T-helper 1 cell treated with Interleukin-12 subunit alpha and Interleukin-12 subunit beta and Interleukin-4 antibody, amounts not matched to agents 30 μg/mL and 1 μg/mL, for 36 hours (primary cell): ENCODE measurements around the gene SFTPB.
"Not testable (repeated sequence)": the region's sequence is repeated elsewhere in the genome, so short reads cannot be mapped to it uniquely, and the experiment has no call there.

Source experiments
- H3K27ac Mint-ChIP-seq: one replicate; pipeline ENCODE4 v1.8.0; 2021; ENCODE audit warnings: mild to moderate bottlenecking, mixed read lengths
- H3K27me3 Mint-ChIP-seq: one replicate; pipeline ENCODE4 v1.8.0; 2021; ENCODE audit warnings: low read depth, mixed read lengths
- H3K36me3 Mint-ChIP-seq: one replicate; pipeline ENCODE4 v1.8.0; 2021; ENCODE audit warnings: low read depth, mixed read lengths
- H3K4me1 Mint-ChIP-seq: one replicate; pipeline ENCODE4 v1.8.0; 2021; ENCODE audit warnings: low read depth, mixed read lengths
- H3K4me3 Mint-ChIP-seq: one replicate; pipeline ENCODE4 v1.8.0; 2021; ENCODE audit warnings: mild to moderate bottlenecking, moderate library complexity, mixed read lengths
- H3K9me3 Mint-ChIP-seq: one replicate; pipeline ENCODE4 v1.8.0; 2021; ENCODE audit warnings: mixed read lengths

The SFTPB gene

DNA sequence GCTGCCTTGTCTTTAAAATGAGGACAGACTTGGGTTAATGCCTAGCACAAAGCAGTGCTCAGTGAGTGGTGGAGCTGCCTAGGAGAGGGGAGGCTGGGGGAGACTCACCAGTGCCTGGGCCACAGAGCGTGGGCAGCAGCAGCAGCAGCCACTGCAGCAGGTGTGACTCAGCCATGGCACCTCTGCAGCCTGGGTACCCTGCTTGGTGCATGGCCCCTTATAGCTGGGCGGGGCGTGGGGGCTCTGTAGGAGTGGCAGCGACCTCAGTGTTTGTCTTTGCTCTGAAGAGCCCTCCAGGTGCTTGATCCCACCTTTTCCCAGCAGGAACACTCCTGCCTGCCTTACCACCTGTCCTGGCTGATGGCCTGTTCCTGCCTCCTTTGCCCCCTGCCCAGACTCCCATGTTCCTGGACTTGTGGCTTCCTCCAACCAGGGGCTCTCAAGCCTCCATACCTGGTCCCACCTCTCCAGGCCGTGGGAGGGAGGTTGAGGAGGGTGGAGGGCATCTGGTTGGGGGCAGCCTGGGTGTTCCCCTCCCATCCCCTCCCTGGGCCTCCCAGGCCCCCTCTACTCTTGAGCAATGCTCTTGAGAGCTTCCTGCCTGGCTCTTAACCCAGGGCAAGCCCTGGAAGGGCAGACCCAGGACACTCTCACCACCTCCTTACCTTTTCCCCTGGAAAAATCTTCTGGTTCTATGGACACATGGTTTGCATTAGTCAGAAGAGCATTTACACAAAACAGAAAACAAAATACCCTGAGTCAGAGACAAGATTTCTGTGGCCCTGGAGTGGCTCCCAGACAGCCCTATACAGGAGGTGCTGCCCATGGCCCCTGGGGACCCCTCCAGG is at the start of gene SFTPB:
Gene SFTPB, minus strand, starts transcription at position 191 of the 848 bp plus-strand sequence. Its CDS starts 16 bp downstream, at position 175.
- H3K9me3 Mint-ChIP-seq: no peaks in the 10 kb centered on the region
- peaks cover 2% of the 10 kb centered on the region for H3K27me3 Mint-ChIP-seq
- H3K4me1 Mint-ChIP-seq: no peaks in the 10 kb centered on the region
- no peak within 1 kb of the TSS for H3K4me3 Mint-ChIP-seq
- H3K36me3 Mint-ChIP-seq: peaks cover under 1% of the 10 kb centered on the region
- H3K27ac Mint-ChIP-seq: no peak within 1 kb of the TSS

GRCh38 chr2:85717308-85718008 is 49.5 kb upstream of the SFTPB start:
- H3K36me3 Mint-ChIP-seq: peaks cover 3% of the 10 kb centered on the region
- H3K27ac Mint-ChIP-seq: no peak overlapping the region

DNA sequence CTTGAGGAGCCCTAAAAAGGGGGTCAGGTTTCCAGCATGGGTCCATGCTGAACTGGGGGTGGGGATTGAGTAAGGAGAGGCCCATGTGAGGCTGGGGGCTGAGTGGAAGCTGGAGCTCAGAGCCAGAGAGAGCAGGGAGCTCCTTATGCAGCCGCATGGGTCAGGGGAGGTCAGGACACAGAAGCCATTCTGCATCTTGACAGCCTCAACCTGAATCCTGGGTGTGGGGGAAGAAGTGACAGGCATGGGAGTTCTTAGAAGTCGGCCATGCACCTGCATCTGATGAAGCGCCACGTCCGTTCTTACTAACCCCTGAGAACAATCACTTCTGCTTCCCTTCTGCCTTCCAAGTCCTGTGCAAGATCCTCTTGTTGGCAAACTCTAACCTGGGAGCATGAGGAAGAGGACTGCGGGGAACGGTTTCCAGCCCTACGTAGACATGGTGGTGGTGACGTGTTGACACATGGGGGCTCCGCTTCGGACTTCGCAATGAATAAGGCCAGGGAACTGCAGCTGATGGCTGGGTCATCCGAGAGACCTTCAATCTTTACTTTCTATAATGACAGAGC is 48.4 kb upstream of the SFTPB start:
- Mint-ChIP-seq H3K4me3 (no peak overlapping the region), H3K36me3 (peaks cover 3% of the 10 kb centered on the region), H3K4me1 (peaks cover 23% of the 10 kb centered on the region), H3K27me3 (peaks cover 3% of the 10 kb centered on the region), H3K9me3 (peaks cover 10% of the 10 kb centered on the region), H3K27ac (no peak overlapping the region)

More at GRCh38 chr2:85717308-85718008, 49.5 kb upstream of the SFTPB start:
- Mint-ChIP-seq H3K27me3 (peaks cover 3% of the 10 kb centered on the region), H3K9me3 (peaks cover 10% of the 10 kb centered on the region), H3K4me1 (peaks cover 21% of the 10 kb centered on the region), H3K4me3 (no peak overlapping the region)

DNA sequence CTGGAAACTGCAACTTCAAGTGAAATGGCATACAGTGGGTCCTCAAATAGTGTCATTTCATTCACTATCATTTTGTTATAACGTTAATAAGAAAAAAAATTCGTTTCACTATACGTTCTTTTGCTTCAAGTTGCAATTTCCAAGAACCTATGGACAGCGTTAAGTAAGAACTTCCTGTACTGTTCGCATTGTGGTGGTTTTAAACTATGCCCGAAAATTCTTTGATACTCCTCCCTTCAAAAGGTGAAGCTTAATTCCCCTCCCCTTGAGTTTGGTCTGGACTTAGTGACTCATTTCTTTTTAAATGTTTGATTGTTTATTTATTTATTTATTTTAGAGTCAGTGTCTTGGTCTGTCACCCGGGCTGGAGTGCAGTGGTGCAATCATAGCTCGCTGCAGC is 46.8 kb upstream of the SFTPB start:
- Mint-ChIP-seq H3K4me1 (peaks cover 34% of the 10 kb centered on the region), H3K27me3 (no peaks in the 10 kb centered on the region), H3K36me3 (no peaks in the 10 kb centered on the region), H3K9me3 (no peaks in the 10 kb centered on the region), H3K27ac (peak overlapping the region; percentile 83), H3K4me3 (no peak overlapping the region)

- not testable (repeated sequence) for H3K9me3 Mint-ChIP-seq, H3K4me3 Mint-ChIP-seq, H3K36me3 Mint-ChIP-seq, H3K27me3 Mint-ChIP-seq
- H3K4me1 Mint-ChIP-seq: peaks cover 38% of the 10 kb centered on the region
- peak overlapping the region; percentile 83 for H3K27ac Mint-ChIP-seq
Measured at GRCh38 chr2:85714421-85714820, 46.4 kb upstream of the SFTPB start.

DNA sequence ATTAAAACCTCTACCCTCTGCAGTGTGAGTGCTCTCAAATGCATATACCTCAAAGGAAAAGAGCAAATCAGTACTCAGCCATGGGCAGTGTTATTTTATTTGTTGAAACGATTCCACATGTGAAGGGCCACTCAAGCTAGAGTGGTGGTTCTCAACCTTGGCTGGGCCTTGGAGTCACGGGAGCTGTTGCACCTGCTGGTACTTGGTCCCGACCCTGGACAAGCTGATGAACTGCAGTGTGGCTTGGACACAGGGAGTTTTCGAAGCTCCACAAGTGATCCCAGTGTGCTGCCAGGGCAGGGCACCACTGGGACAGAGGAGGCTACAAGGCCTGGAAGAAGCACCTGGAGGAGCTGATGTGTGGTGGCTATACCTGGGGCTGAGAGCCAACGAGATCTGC is 45.8 kb upstream of the SFTPB start:
- peaks cover 42% of the 10 kb centered on the region for H3K4me1 Mint-ChIP-seq
- peak overlapping the region; percentile 83 for H3K27ac Mint-ChIP-seq
- H3K9me3 Mint-ChIP-seq: no peaks in the 10 kb centered on the region
- no peaks in the 10 kb centered on the region for H3K36me3 Mint-ChIP-seq
- no peak overlapping the region for H3K4me3 Mint-ChIP-seq
- peaks cover 2% of the 10 kb centered on the region for H3K27me3 Mint-ChIP-seq

DNA sequence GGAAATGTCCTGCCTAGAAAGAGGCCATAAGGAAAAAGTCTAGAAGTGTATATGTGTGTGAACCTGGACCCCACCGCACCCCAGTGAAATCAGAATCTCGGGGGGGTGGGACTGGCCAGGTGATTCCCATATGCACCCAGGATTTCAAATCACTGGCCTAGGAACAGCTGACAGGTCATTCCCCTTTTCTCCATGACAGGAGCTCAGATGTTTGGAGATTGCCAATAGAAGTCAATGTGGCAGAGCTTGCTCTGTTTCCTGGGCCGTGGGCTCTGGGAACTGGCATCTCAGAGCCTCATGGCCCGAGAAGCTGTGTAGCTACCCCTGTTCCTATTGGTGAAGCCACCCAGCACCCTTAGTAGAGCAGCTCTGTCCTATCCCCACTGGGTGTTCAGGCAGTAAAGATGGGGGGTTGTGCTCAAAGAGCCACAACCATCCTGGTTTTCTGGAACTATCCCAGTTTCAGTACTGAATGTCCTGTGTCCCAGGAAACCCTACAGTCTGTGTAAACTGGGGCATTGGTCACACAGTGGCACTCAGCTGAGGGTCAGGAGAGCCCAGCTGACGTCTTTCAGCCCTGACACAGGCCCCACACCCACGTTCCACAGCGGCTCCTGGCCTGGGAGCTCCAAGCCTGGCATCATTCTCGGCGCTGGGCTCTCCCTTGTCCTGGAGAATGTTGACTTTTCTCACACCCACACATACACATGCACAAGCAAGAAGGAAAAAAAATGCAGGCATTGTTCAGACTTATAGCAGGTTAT is 45.0 kb upstream of the SFTPB start:
- no peak overlapping the region for H3K4me3 Mint-ChIP-seq

GRCh38 chr2:85712336-85712735 is 44.3 kb upstream of the SFTPB start:
- peaks cover 51% of the 10 kb centered on the region for H3K4me1 Mint-ChIP-seq
- H3K36me3 Mint-ChIP-seq: no peaks in the 10 kb centered on the region
- H3K27ac Mint-ChIP-seq: no peak overlapping the region
- H3K4me3 Mint-ChIP-seq: no peak overlapping the region
- H3K27me3 Mint-ChIP-seq: peaks cover 2% of the 10 kb centered on the region
- H3K9me3 Mint-ChIP-seq: no peaks in the 10 kb centered on the region

More for the DNA sequence above, 45.0 kb upstream of the SFTPB start:
- Mint-ChIP-seq H3K27ac (peak overlapping the region; percentile 20), H3K4me1 (peaks cover 46% of the 10 kb centered on the region), H3K36me3 (no peaks in the 10 kb centered on the region), H3K9me3 (no peaks in the 10 kb centered on the region), H3K27me3 (peaks cover 2% of the 10 kb centered on the region)

DNA sequence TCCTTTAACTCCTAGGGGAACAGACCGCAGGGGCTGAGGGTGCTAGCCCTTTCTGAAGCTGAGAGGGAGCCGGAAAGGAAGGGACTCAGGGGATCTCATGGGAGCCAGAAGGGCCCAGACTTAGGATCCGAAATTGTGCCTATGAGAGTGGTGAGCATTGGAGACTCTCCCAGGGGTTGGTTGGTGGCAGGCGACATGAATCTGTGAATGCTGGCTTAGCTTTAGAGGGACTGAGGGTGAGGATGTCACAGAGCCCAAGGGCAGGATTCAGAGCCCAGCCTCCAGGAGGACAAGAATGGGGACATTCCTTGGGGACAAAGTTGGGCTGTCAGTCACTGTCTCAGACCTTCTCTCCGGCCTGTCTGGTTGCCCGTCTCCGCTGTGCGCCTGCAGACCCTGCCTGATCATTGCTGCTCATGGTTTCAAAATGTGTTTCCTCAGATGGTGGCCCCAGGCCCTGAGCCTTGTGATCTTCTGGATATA is 43.6 kb upstream of the SFTPB start:
- no peak overlapping the region for H3K27ac Mint-ChIP-seq
- H3K9me3 Mint-ChIP-seq: no peaks in the 10 kb centered on the region
- peaks cover 2% of the 10 kb centered on the region for H3K27me3 Mint-ChIP-seq
- no peaks in the 10 kb centered on the region for H3K36me3 Mint-ChIP-seq
- H3K4me1 Mint-ChIP-seq: peaks cover 58% of the 10 kb centered on the region
- H3K4me3 Mint-ChIP-seq: no peak overlapping the region

GRCh38 chr2:85710687-85711577 is 42.9 kb upstream of the SFTPB start:
- no peaks in the 10 kb centered on the region for H3K9me3 Mint-ChIP-seq
- peak overlapping the region; percentile 49 for H3K27ac Mint-ChIP-seq
- H3K4me1 Mint-ChIP-seq: peaks cover 60% of the 10 kb centered on the region

GRCh38 chr2:85709401-85709811 is 41.4 kb upstream of the SFTPB start:
- peaks cover 2% of the 10 kb centered on the region for H3K27me3 Mint-ChIP-seq

More at GRCh38 chr2:85710687-85711577, 42.9 kb upstream of the SFTPB start:
- Mint-ChIP-seq H3K36me3 (no peaks in the 10 kb centered on the region), H3K4me3 (no peak overlapping the region), H3K27me3 (peaks cover 2% of the 10 kb centered on the region)

DNA sequence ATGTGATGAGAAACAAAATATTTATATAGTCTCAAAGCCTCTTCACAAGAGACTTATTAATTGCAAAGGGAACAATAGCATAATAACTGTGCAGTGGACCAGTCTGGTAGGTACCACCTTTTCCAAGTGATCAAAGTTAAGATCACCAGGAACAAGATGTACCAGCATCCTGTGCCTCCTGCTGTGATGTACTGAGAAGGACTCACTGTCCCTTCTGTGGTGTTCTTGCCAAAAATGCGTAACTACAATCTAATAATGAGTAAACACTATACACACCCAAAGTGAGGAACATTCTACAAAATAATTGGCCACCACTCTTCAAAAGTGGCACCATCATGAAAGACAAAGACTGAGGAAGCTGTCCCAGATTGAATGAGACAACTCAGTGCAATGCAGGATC is 40.6 kb upstream of the SFTPB start:
- Mint-ChIP-seq H3K27ac (peak overlapping the region; percentile 52), H3K9me3 (no peaks in the 10 kb centered on the region), H3K27me3 (peaks cover 2% of the 10 kb centered on the region), H3K4me1 (peaks cover 58% of the 10 kb centered on the region), H3K36me3 (peaks cover 6% of the 10 kb centered on the region), H3K4me3 (no peak overlapping the region)

More at GRCh38 chr2:85709401-85709811, 41.4 kb upstream of the SFTPB start:
- peaks cover 3% of the 10 kb centered on the region for H3K36me3 Mint-ChIP-seq
- peaks cover 61% of the 10 kb centered on the region for H3K4me1 Mint-ChIP-seq
- peak overlapping the region; percentile 43 for H3K27ac Mint-ChIP-seq
- H3K9me3 Mint-ChIP-seq: no peaks in the 10 kb centered on the region
- H3K4me3 Mint-ChIP-seq: no peak overlapping the region

- Mint-ChIP-seq H3K4me1 (peaks cover 71% of the 10 kb centered on the region), H3K9me3 (no peaks in the 10 kb centered on the region), H3K27me3 (peaks cover 2% of the 10 kb centered on the region), H3K36me3 (peaks cover 7% of the 10 kb centered on the region), H3K4me3 (peak overlapping the region; percentile 3), H3K27ac (peak overlapping the region; percentile 87)
Measured at GRCh38 chr2:85707304-85707703, 39.3 kb upstream of the SFTPB start.
